ENCODE measurements around the gene SIGLEC11.
A peak's percentile ranks its signal among the peaks of the same experiment; 100 is the strongest.
"Not testable (repeated sequence)": the region's sequence is repeated elsewhere in the genome, so short reads cannot be mapped to it uniquely, and the experiment has no call there.

Gene SIGLEC11, protein sequence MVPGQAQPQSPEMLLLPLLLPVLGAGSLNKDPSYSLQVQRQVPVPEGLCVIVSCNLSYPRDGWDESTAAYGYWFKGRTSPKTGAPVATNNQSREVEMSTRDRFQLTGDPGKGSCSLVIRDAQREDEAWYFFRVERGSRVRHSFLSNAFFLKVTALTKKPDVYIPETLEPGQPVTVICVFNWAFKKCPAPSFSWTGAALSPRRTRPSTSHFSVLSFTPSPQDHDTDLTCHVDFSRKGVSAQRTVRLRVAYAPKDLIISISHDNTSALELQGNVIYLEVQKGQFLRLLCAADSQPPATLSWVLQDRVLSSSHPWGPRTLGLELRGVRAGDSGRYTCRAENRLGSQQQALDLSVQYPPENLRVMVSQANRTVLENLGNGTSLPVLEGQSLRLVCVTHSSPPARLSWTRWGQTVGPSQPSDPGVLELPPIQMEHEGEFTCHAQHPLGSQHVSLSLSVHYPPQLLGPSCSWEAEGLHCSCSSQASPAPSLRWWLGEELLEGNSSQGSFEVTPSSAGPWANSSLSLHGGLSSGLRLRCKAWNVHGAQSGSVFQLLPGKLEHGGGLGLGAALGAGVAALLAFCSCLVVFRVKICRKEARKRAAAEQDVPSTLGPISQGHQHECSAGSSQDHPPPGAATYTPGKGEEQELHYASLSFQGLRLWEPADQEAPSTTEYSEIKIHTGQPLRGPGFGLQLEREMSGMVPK

DNA sequence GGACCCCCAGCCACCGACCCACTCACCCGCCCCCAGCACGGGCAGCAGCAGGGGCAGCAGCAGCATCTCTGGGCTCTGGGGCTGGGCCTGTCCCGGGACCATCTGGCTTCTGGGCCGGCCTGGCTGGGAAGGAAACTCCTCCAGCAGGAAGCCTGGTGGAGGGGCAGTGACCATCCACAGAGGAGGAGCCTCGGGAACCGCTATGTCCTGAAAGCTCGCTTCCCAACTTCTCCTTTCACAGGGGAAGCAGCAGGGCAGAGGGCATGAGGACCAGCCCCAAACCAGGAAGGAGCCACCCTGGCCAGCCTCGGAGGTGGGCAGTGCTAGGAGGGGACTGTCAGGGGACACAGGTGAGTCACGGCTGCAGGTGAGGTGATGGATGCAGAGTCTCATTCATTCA is at the start of gene SIGLEC11:
Gene SIGLEC11, minus strand, starts transcription at position 193 of the 400 bp plus-strand sequence. Its CDS starts 91 bp downstream, at position 102.
- not testable (repeated sequence) for DNase-seq (ENCODE audit: low spot score)

DNA sequence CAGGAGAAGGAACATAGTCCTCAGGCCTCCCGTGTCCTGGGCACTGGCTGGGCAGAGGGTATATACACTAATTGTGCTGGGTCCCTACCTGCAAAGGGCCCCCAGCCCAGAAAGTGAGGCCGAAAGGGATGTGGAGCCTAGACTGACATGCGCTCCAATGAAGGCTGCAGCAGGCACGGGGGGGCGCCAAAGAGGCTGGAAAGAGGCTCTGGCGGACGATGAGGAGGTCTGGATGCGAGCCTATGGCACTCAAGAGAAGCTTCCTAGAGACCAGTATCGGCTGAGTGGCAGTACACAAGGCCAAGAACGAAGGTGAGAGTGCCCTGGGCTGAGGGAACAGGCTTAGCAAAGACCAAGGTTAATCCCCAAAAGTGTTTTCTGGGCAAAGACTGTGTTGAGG is 47.6 kb upstream of the SIGLEC11 start:
- DNase-seq (ENCODE audit: low spot score): no peak

DNA sequence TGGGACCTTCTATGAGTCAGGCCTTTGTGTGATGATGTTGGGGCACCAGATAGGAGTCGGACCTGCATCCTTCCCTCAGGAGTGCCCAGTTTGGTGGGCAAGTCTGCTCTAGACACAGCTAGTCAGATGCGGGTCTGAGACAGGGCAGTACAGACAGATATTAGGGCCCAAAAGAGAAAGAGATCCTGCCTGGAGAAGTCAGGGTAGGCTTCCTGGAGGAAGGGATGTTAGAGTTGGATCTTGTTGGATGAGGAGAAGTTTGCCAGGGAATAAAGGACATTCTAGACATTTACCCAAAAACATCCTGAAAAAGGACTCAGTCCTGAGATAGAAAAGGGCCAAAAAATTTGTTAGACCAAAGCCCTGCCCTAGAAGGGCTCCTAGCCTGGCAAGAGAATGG is 47.0 kb upstream of the SIGLEC11 start:
- DNase-seq (ENCODE audit: low spot score): no peak

DNA sequence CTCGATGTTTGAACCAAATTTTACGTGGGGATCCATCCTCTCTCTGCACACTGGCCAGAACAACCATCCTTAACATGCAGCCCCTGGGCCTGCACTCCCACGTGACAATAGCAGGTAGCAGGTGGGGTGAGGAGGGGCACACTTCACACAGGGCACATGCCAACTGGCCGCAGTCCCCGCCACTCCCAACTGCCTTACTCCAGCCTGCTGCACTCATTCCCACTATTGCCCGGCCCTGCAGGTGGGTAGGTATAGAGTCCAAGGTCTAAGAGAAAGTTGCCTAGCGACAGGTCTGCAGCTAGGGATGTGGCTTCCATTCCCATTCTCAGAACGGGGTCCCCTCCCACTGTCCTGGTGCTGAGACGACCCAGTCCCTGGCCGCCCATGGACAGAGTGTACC is 46.2 kb upstream of the SIGLEC11 start:
- no peak for DNase-seq (ENCODE audit: low spot score)

DNA sequence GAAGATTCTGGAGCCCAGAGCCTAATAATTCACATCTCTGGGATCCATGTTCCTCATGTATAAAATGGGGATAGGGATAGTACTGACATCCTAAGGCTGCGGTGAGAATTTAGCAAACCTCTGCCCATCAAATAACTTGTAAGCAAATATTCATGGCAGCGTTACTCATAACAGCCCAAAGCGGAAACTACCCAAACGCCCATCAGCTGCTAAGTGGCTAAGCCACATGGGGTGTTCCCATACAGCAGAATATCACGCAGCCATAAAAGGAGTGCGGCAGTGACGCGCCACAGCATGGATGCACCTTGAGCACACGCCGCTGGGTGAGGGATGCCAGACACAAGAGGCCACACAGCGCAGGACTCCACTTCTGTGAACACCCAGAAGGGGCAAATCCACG is 44.5 kb upstream of the SIGLEC11 start:
- DNase-seq (ENCODE audit: low spot score): no peak

DNA sequence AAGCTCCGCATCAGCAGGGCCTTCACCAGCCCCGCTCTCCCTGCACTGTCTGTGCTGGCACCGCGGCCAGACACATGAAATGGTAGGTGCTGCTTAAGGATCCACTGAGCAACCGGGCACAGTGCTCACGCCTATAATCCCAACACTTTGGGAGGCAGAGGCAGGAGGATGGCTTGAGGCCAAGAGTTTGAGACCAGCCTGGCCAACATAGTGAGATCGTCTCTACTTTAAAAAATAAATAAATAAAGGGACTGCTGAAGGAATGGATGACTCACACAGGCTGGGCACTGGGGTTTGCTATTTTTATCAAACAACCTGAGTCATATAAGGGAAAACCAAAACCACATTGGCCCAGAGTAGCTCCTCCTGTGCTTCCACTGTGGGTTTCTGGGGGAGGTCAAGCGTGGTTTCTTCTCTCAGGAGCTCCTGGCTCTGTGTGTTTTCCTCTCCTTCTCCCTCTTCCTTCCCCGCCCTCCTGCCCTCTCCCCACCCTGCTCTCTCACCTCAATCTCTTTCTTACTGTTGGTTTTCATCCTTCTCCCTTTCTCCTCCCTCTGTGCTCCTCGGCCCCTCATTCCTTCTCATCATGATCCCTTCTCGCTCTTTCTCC is 42.9 kb upstream of the SIGLEC11 start:
- no peak for DNase-seq (ENCODE audit: low spot score)

DNA sequence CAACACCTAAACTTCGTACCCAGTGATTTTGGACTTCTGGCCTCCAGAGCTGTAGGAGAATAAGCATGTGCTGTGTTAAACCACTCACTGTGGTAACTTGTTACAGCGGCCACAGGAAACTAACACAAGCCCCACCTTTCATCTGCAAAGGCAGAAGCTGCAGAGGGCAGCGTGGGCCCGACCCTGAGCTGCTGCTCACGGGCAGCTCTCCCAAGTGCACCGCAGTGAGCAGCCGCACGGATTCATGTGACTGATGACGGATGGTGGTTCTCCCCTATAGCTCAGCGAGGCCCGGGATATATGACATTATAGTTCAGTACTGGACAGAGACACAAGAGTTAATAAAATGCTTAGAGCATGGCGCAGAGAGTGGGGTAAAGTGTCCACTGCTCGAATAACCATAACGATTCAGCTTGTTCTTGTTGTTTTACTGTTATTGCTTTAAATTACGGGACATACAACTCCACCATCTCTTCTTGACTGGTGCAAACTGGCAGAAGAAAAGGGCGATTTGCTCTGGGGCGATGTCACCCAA is 42.3 kb upstream of the SIGLEC11 start:
- DNase-seq (ENCODE audit: low spot score): no peak

DNA sequence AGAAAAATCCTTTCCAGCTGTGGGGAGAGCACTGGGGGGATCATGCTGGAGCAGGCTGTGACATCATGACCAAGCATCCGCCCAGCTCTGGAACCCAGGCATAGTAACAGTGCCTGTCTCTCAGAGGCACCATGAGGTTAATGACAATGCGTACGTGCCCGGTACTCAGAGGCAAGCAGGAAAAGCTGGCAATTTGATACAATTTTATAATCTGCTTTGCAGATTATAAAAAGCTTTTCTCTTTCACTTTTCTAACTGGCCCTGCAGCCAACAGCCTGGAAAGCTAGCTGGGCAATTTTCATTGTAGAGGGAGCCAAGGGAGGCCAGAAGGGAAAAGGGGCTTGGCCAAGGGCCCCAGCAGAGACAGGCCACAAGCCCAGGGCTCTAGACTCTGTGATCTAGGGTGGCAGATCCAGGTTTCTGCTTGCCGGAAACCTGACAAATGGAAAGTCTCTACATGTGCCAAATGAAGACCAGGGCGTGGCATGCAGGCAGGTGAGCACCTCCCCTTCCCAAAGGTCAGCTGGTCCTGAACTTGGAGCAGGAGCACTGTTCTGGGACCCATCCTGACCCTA is 41.5 kb upstream of the SIGLEC11 start:
- peak; percentile 72 for DNase-seq (ENCODE audit: low spot score)

DNA sequence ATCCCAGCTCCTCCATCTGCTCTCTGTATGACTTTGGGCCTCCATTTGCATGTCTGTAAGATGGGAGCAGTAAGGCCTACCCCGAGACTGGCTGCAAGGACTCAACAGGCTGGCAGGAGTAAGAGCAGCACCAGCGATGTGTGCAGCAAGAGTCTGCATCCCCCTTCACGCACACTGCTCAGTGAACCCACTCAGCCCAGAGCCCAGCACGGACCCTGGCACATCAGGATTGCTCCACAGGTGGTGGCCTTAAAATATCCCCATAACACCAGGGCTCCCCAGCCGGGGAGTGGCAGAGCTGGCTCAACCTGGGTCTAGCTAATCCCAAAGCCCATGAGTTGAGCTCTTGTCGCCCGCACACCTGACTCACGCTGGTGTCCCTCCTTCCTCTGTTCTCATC is 40.8 kb upstream of the SIGLEC11 start:
- no peak for DNase-seq (ENCODE audit: low spot score)

DNA sequence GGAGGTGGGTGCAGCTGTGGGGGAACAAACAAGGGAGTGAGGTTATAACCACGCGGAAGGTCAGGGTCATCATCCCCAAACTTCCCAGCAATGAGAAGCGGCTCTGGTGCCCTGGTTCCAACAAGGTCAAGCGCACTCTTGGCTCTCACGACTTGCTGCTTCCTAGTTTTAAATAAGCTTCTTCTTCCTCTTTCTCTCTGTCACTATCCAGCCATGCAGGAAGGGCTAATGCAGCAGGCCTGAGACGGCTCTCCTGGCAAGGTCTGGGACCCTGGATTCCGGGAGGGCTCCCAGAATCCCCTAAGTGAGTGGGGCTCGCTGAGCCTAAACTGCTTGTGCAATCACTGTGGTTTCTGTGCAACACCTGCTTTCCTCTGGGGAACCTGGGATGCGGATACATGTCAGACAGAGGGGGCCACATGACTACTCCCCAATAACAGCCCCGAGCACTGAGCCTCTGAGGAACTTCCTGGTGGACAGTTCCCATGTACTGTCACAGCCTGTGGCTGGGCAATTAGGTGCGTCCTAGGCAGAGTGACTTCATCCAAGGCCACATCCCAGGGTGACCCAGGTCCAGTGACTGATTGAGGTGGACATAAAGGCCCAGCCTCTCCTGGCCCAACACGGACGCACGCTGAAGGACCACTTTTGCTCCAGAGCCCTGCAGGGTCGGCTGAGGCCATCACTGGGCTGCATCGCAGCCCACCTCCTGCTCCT is 40.0 kb upstream of the SIGLEC11 start:
- no peak for DNase-seq (ENCODE audit: low spot score)

DNA sequence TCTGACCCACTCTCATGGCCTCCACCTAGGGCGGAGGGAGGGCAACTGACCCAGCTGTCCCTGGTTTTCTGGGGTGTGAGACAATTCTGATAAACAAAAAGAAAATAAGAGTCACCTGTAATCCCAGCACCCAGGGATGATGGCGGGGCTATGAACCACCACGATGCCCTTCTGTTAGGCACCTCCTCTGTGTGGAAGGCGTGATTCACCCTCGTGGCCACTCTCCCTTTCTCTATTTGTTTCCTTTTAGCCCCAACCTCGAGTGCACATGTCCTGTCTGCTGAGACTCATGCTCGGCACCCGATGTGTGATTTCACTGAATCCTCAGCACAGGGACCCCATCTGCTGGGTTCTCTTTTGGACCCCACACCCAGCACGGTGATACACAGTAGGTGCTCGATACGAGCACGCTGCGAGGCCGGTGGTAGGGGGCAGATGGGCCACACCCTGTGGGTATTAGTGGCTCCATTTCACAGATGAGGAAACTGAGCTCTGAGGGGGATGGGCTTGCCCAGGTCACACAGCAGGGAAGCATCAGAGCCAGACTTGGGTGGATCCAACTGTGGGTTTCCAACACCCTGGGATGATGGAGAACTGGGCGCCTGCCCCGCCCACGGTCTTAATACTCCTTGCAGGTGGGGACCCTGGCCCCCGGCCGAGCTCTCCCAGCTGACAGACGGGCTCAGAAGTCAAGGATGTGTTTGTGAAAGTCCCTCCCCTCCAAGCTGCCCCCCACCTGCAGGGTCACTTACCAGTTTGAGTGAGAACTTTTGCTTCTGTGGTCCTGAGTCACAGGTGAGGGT is 39.3 kb upstream of the SIGLEC11 start:
- DNase-seq (ENCODE audit: low spot score): no peak

DNA sequence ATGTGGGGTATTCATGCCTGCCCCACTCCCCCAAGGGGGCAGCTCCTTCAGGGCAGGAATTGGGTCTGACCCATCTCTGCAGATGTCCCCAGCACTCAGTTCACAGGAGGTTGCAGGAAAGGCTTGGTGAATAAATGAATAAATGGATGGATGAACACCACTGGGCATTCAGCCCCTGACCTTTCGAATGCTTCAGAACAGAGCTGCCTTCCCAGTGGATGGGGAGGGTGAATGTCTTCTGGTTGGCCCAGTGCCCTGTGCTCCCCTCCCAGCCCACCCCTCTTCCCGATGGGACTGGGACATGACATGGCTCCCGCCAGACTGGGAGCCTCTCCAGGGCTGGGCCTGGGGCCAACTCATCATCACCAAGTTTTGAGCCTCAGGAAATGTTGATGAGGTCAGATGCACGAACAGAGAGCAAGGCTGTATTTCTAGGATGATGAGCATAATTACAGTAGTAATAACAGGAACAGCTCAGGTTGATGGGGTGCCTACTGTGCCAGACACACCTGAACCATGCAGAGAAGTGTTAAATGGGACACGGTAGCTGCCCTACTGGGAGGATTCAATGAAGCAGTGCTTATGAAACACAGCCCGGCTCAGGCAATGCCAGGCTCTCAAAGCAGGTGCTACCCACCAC is 38.5 kb upstream of the SIGLEC11 start:
- DNase-seq (ENCODE audit: low spot score): peak; percentile 61

DNA sequence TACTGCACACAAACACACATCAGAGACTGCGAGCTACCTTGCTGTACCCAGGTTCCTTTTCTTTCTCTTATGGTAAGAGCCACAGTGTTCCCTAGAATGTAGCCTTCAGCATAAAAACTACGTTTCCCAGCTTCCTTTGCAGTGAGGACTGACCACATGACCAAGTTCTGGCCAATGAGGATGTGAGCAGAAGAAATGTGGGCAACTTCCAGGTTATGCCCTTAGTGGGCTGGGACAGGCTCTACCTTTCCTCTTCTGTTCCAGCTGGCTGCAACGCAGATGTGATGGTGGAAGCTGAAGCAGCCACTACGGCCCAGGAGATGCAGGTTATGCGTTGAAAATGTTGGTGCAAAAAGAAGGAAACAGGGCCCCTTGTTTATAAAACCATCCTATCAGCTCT is 36.7 kb upstream of the SIGLEC11 start:
- DNase-seq (ENCODE audit: low spot score): peak; percentile 62

DNA sequence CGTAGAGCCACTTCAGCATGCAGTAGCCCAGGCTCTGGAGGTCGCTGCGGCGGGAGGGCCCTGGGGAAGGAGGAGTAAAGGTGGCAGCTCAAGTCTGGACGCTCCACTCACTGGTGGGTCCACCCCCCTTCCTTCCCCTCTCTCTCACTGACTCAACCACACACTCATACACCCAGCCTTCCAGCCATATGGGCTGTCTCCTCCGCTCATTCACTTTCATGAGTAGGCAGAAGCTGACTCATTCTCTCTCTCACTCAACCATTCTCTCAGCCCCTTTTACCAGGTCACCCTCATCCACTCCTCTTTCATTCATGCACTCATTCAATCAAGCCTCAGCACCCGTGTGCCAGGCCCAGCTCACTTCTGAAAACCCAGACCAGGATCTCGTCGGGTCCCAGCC is 27.5 kb upstream of the SIGLEC11 start:
- DNase-seq (ENCODE audit: low spot score): no peak

DNA sequence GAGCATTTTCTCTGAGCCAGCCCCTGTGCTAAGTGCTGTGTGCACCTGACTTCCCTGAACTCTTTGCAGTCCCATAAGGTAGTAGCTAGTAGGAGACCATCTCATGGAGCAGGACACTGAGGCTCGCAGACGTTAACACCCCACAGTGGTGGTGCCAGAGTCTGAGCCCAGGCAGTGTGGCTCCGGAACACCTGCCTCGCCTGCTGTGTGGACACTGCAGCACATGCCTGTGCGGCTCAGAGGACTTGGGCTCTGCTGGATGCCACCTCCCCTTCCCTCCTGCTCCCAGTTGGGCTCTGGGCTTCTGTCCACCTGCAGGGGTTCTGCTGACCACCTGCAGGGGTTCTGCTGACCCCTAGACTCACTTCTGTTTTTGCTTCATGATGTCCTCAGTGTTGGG is 27.0 kb upstream of the SIGLEC11 start:
- DNase-seq (ENCODE audit: low spot score): no peak

DNA sequence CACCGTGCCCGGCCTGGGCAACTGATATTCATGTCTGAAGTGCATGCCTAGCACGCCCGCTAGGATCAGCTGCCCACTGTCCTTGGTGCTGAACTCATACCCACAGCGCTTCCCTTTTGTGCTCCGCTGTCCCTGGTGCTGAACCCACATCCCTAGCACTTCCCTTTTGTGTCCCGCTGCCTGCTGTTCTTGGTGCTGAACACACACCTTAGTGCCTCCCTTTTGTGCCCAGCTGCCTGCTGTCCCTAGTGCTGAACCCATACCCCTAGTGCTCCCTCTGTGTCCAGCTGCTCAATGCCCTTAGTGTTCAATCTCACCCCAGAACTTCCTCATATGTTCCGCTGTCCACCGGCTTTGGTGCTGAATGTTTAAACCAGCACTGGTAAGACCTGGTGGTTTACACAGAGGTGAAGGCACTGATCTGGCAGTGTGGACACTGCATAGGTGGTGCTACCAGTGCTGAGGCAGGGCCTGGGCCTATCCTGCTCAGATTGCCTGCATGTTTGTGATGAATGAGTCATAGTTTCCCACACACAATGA is 26.3 kb upstream of the SIGLEC11 start:
- peak; percentile 69 for DNase-seq (ENCODE audit: low spot score)

DNA sequence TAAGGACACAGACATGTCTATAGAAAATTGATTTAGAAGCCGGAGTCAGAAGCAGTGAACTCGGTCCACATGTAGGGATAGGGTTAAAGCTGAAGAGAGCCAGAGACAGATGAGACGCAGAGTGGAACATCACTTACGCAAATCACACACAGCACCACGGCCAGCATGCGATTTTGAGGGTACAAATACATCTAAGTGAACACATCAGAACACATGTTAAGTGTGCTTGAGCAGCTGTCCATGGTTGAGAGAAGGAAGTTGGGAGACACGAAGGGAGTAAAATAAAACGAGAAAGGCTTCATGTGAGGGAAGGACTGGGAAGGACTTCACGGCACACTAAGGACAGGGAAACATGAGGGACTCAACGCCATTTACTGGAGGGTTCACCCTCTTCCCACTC is 25.4 kb upstream of the SIGLEC11 start:
- no peak for DNase-seq (ENCODE audit: low spot score)

DNA sequence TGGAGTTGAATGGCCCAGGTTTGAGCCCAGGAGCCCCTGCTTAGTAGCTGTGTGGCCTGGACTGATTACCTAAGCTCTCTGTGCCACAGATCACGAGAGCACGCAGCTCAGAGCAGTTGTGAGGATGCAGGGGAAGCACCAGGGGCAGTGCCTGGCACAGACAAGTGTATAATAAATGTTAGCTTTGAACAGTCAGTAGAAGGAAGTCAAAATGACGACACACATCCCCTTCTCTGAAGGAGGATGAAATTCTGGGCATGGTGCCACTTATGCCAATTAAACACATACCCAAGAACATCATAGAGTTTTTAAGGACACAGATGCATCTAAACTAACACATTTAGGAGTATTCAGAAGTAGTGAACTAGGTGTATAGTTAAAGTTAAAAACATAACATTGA is 24.9 kb upstream of the SIGLEC11 start:
- no peak for DNase-seq (ENCODE audit: low spot score)

DNA sequence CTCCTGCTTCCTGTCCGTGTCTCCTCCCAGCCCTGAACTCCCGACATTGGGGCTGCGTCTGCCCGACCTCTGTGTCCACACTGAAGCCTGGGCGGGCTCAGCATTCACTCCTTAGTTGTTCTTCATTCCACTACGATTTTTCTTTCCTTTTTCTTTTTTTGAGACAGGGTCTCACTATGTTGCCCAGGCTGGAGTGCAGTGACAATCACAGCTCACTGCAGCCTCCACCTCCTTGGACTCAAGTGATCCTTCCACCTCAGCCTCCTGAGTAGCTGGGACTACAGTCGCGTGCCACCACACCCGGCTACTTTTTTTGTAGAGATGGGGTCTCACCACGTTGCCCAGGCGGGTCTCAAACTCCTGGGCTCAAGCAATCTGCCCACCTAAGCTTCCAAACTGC is 23.5 kb upstream of the SIGLEC11 start:
- DNase-seq (ENCODE audit: low spot score): no peak

DNA sequence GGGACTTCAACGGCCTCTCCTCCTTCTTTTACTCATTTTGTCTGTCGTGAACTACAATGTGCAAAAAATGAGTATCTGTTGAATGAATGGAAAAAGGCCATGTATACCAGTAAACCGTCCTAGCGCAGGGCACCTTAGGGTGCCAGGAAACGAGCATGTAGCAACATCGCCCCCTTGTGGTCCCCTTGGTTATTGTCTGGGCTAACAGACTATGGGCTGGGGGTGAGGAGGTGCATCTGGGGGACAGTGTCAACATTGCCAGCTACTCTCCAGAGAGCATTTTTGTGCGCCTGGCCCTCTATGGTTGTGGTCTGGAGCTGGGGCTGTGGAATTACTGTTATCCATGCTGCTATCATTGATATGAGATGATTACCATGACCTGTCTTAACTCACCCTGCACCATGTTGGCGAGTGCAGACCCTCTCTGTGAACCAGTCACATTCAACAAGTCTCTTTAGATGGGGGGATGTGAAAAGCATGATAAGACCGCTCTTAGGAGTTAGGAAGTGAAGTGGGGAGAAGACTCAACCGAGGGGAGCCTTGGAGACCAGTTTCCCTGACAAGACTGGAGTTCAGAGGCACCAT is 22.8 kb upstream of the SIGLEC11 start:
- peak; percentile 64 for DNase-seq (ENCODE audit: low spot score)
